Activated CD4-positive, alpha-beta T cell treated with anti-CD3 and anti-CD28 coated beads for 36 hours (primary cell): ENCODE measurements around the gene KCNQ4. TPM values are rescaled to one million over a fixed set of nuclear protein-coding genes. Genes with fewer than 3 reads are reported as not detected.

ENCODE experiments used
- ATAC-seq: fragments of 200-7000 bp; cut with Tn5 transposase; one replicate; pipeline ENCODE4 v1.10.0; 2021; ENCODE audit warnings: mild to moderate bottlenecking, moderate library complexity
- CTCF ChIA-PET: fragments of 350-600 bp; sonication (Branson Sonifier 250); formaldehyde crosslinking; loops from one replicate; lab custom pipeline; 2021; ENCODE audit warnings: antibody characterized with exemption; lab: Charles Lee
- POLR2A ChIA-PET: fragments of 350-600 bp; sonication (Branson Sonifier 250); formaldehyde crosslinking; loops from one replicate; lab custom pipeline; 2021; ENCODE audit warnings: antibody characterized with exemption, inconsistent platforms; lab: Charles Lee
- DNase-seq: peaks from one replicate; pipeline ENCODE4 v3.0.0-alpha.2; 2020
- H3K27ac Mint-ChIP-seq: one replicate; pipeline ENCODE4 v1.8.0; 2021; ENCODE audit warnings: mixed read lengths
- H3K27me3 Mint-ChIP-seq: one replicate; pipeline ENCODE4 v1.8.0; 2021; ENCODE audit warnings: mixed read lengths
- H3K36me3 Mint-ChIP-seq: one replicate; pipeline ENCODE4 v1.8.0; 2021; ENCODE audit warnings: low read depth, mixed read lengths
- H3K4me1 Mint-ChIP-seq: one replicate; pipeline ENCODE4 v1.8.0; 2021; ENCODE audit warnings: mixed read lengths
- H3K4me3 Mint-ChIP-seq: one replicate; pipeline ENCODE4 v1.8.0; 2021; ENCODE audit warnings: mild to moderate bottlenecking, moderate library complexity, mixed read lengths
- H3K9me3 Mint-ChIP-seq: one replicate; pipeline ENCODE4 v1.8.0; 2021; ENCODE audit warnings: low read depth, mixed read lengths
- intact Hi-C, 2 experiments: fragments of 100-400 bp; cut with DNase I in 1 of 2; cut with micrococcal nuclease in 1 of 2; formaldehyde crosslinking; loops; one replicate each; pipeline versions ENCODE4 v1.14.2 to v1.15.1; 2022 to 2024; cut with DNase I, micrococcal nuclease
- total RNA-seq, 2 experiments: library from RNA; stranded (reverse); gene quantifications; one replicate each; pipeline ENCODE4 v1.2.3, GENCODE V29; 2021

The KCNQ4 gene
- total RNA-seq, 2 experiments from 2014 or later = 0.43 to 0.58 TPM

GRCh38 chr1:40743860-40744259, 39.7 kb upstream of the KCNQ4 start:
- Mint-ChIP-seq H3K27ac (peak overlapping the region; percentile 35), H3K9me3 (no peaks in the 10 kb centered on the region), H3K27me3 (no peaks in the 10 kb centered on the region), H3K4me1 (peaks cover 62% of the 10 kb centered on the region), H3K36me3 (peaks cover 68% of the 10 kb centered on the region), H3K4me3 (no peak overlapping the region)
- DNase-seq = no peak
- ATAC-seq = no peak
- intact Hi-C loops = loop anchor here in 1 of 2 experiments (2.0 kb wide), 1 partner anchor 49 kb away; no protein-coding TSS in a partner anchor
- POLR2A ChIA-PET = no interaction called here
- CTCF ChIA-PET = interaction anchor here (0.8 to 2.0 kb wide), 2 partner anchors 21 to 619 kb away, joined by 3 to 6 read pairs; no protein-coding TSS in a partner anchor

- DNase-seq (no peak), ATAC-seq (no peak)
- Mint-ChIP-seq H3K36me3 (peaks cover 57% of the 10 kb centered on the region), H3K4me3 (no peak overlapping the region), H3K27me3 (no peaks in the 10 kb centered on the region), H3K4me1 (peaks cover 57% of the 10 kb centered on the region), H3K9me3 (no peaks in the 10 kb centered on the region), H3K27ac (peak overlapping the region; percentile 2)
- intact Hi-C loops = no loop called here
- ChIA-PET CTCF (interaction anchor here (0.7 to 2.0 kb wide), 5 partner anchors 12 to 212 kb away, joined by 3 to 6 read pairs (median 3); no protein-coding TSS in a partner anchor), POLR2A (no interaction called here)
Measured at GRCh38 chr1:40745176-40745575, 38.4 kb upstream of the KCNQ4 start.

- Mint-ChIP-seq H3K4me3 (no peak overlapping the region), H3K27ac (no peak overlapping the region), H3K27me3 (no peaks in the 10 kb centered on the region), H3K4me1 (peaks cover 50% of the 10 kb centered on the region), H3K9me3 (no peaks in the 10 kb centered on the region), H3K36me3 (peaks cover 51% of the 10 kb centered on the region)
- intact Hi-C loops = no loop called here
- POLR2A ChIA-PET = no interaction called here
- DNase-seq (no peak), ATAC-seq (no peak)
- CTCF ChIA-PET = interaction anchor here (0.7 to 2.6 kb wide), 5 partner anchors 10 to 148 kb away, joined by 3 to 7 read pairs (median 3); no protein-coding TSS in a partner anchor
Measured at GRCh38 chr1:40746344-40747090, 37.1 kb upstream of the KCNQ4 start.

- H3K9me3 Mint-ChIP-seq = no peaks in the 10 kb centered on the region
- ATAC-seq (no peak), DNase-seq (no peak)
- H3K4me3 Mint-ChIP-seq = no peak overlapping the region
- peaks cover 50% of the 10 kb centered on the region for H3K4me1 Mint-ChIP-seq
- peaks cover 45% of the 10 kb centered on the region for H3K36me3 Mint-ChIP-seq
- no peaks in the 10 kb centered on the region for H3K27me3 Mint-ChIP-seq
- no peak overlapping the region for H3K27ac Mint-ChIP-seq
- CTCF ChIA-PET = interaction anchor here (0.7 kb wide), 1 partner anchor 56 kb away, joined by 3 read pairs; no protein-coding TSS in a partner anchor
- intact Hi-C loops = no loop called here
- POLR2A ChIA-PET = no interaction called here
Measured at GRCh38 chr1:40748841-40749718, 34.5 kb upstream of the KCNQ4 start.

- POLR2A ChIA-PET = no interaction called here
- ATAC-seq (no peak), DNase-seq (no peak)
- intact Hi-C loops = no loop called here
- Mint-ChIP-seq H3K4me1 (peaks cover 46% of the 10 kb centered on the region), H3K27ac (no peak overlapping the region), H3K27me3 (no peaks in the 10 kb centered on the region), H3K9me3 (no peaks in the 10 kb centered on the region), H3K36me3 (peaks cover 45% of the 10 kb centered on the region), H3K4me3 (no peak overlapping the region)
- CTCF ChIA-PET = interaction anchor here (1.0 kb wide), 1 partner anchor 14 kb away, joined by 3 read pairs; no protein-coding TSS in a partner anchor
Measured at GRCh38 chr1:40749817-40750216, 33.8 kb upstream of the KCNQ4 start.

DNA sequence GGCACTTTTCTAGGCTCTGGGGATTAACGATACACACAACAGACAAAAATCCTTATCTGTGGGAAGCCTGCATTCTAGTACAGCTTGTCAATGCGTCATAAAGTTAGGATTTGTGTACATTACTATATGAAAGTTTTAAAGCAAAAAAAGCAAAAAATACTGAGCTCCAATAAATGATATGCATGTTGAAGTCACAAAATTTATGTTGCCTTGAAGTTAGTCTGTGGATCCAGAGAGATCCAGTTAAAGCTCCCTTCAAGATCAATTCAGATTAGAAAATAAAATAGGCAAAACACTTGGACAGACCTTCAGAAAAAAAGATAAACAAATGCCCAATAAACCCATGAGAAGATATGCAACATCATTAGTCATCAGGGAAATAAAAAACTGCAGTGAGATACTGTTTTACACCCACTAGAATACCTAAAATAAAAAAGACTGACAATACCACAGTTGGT, 33.1 kb upstream of the KCNQ4 start:
- Mint-ChIP-seq H3K27me3 (no peaks in the 10 kb centered on the region), H3K9me3 (no peaks in the 10 kb centered on the region), H3K4me3 (no peak overlapping the region), H3K36me3 (peaks cover 44% of the 10 kb centered on the region), H3K4me1 (peaks cover 39% of the 10 kb centered on the region), H3K27ac (no peak overlapping the region)
- DNase-seq (no peak), ATAC-seq (no peak)
- ChIA-PET POLR2A (no interaction called here), CTCF (interaction anchor here (1.0 kb wide), 1 partner anchor 13 kb away, joined by 3 read pairs; no protein-coding TSS in a partner anchor)
- intact Hi-C loops = no loop called here

DNA sequence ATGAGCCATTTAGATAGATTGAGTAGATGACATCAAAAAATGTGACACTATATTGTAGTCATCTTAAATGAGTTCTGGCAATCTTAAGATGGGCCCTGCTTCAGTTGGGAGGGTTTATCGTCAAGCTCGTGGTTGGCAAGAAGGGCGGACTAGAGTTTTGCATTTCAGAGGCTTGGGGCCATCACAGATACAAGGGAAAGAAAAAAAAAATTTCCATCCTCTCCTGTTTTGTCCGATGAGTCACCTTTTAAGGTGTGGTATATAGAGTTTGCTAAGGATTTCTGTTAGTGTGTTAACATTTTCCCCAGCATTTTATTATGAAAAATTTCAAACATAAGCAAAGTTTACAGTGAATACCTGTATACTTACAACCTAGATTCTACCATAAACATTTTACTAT, 31.8 kb upstream of the KCNQ4 start:
- H3K4me1 Mint-ChIP-seq = peaks cover 27% of the 10 kb centered on the region
- no peaks in the 10 kb centered on the region for H3K9me3 Mint-ChIP-seq
- H3K36me3 Mint-ChIP-seq = peaks cover 46% of the 10 kb centered on the region
- H3K27me3 Mint-ChIP-seq = no peaks in the 10 kb centered on the region
- POLR2A ChIA-PET = interaction anchor here (3.0 kb wide), 1 partner anchor 60 kb away, joined by 14 read pairs; the partner anchor contains the start of gene NFYC
- no peak overlapping the region for H3K4me3 Mint-ChIP-seq
- DNase-seq (no peak), ATAC-seq (no peak)
- H3K27ac Mint-ChIP-seq = peak overlapping the region; percentile 17
- CTCF ChIA-PET = interaction anchor here (2.7 kb wide), 1 partner anchor 60 kb away, joined by 9 read pairs; the partner anchor contains the start of gene NFYC
- intact Hi-C loops = loop anchor here in 1 of 2 experiments (2.0 kb wide), 2 partner anchors 61 to 123 kb away; partner anchors contain the start of gene NFYC

- ChIA-PET POLR2A (interaction anchor here (0.6 to 3.0 kb wide), 2 partner anchors 62 to 437 kb away, joined by 4 to 14 read pairs; partner anchors contain the start of genes COL9A2 and NFYC), CTCF (interaction anchor here (0.6 to 6.3 kb wide), 8 partner anchors 10 to 590 kb away, joined by 3 to 48 read pairs (median 4); partner anchors contain the start of gene NFYC)
- Mint-ChIP-seq H3K9me3 (no peaks in the 10 kb centered on the region), H3K4me3 (no peak overlapping the region), H3K4me1 (peaks cover 27% of the 10 kb centered on the region), H3K27me3 (no peaks in the 10 kb centered on the region), H3K27ac (peak overlapping the region; percentile 65), H3K36me3 (peaks cover 41% of the 10 kb centered on the region)
- ATAC-seq (peak; percentile 96), DNase-seq (peak; percentile 24)
- intact Hi-C loops = loop anchor here in 1 of 2 experiments (1.0 to 2.0 kb wide), 4 partner anchors 11 to 226 kb away; partner anchors contain the start of genes CTPS1 and NFYC
Measured at GRCh38 chr1:40753142-40753882, 30.3 kb upstream of the KCNQ4 start.

- H3K4me1 Mint-ChIP-seq = peaks cover 27% of the 10 kb centered on the region
- H3K9me3 Mint-ChIP-seq = no peaks in the 10 kb centered on the region
- ChIA-PET CTCF (interaction anchor here (0.6 to 6.3 kb wide), 7 partner anchors 10 to 199 kb away, joined by 3 to 48 read pairs (median 5); no protein-coding TSS in a partner anchor), POLR2A (interaction anchor here (3.0 kb wide), 1 partner anchor 63 kb away, joined by 14 read pairs; the partner anchor contains the start of gene NFYC)
- no peaks in the 10 kb centered on the region for H3K27me3 Mint-ChIP-seq
- intact Hi-C loops = no loop called here
- H3K27ac Mint-ChIP-seq = no peak overlapping the region
- DNase-seq (no peak), ATAC-seq (no peak)
- no peak overlapping the region for H3K4me3 Mint-ChIP-seq
- H3K36me3 Mint-ChIP-seq = peaks cover 41% of the 10 kb centered on the region
Measured at GRCh38 chr1:40754201-40754600, 29.4 kb upstream of the KCNQ4 start.

DNA sequence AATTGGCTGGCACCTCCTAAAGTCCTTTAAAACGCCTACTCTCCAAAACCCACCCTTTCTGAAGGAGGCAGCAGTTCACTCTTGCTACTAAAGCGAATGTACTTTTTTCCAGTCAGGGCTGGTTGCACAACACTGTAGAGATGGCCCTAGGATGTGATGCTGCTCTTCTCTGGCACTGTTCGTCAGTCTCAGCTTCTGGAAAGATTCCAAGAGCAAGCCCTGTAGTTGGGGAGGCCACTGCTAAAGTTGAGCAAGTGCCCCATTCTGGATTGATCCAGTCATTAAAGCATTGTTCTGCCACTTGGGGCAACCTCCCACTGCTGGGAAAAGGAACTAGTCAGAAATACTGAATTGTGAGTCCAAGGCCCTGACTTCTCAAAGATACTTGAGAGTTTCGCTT, 28.5 kb upstream of the KCNQ4 start:
- no peaks in the 10 kb centered on the region for H3K9me3 Mint-ChIP-seq

More for the DNA sequence above, 28.5 kb upstream of the KCNQ4 start:
- CTCF ChIA-PET = interaction anchor here (0.6 to 6.3 kb wide), 7 partner anchors 9 to 198 kb away, joined by 3 to 48 read pairs (median 4); no protein-coding TSS in a partner anchor
- H3K4me1 Mint-ChIP-seq = peaks cover 27% of the 10 kb centered on the region
- DNase-seq (no peak), ATAC-seq (no peak)
- no peaks in the 10 kb centered on the region for H3K27me3 Mint-ChIP-seq
- H3K4me3 Mint-ChIP-seq = no peak overlapping the region
- H3K27ac Mint-ChIP-seq = no peak overlapping the region
- POLR2A ChIA-PET = no interaction called here
- H3K36me3 Mint-ChIP-seq = peaks cover 44% of the 10 kb centered on the region
- intact Hi-C loops = no loop called here
